Natural killer cell (primary cell): ENCODE measurements around the gene ATF3. TPM values are rescaled to one million over a fixed set of nuclear protein-coding genes. Genes with fewer than 3 reads are reported as not detected.

ENCODE experiments used
- ATAC-seq, 3 donors: fragments of 150-1000 bp in 2 of 3; fragments of 200-7000 bp in 1 of 3; cut with Tn5 transposase; 1 replicate in 1 of 3; 2 replicates in 2 of 3; pipeline ENCODE4 v1.10.0; 2021; ENCODE audit warnings: mild to moderate bottlenecking in 2 of 3, moderate library complexity in 2 of 3
- DNase-seq, 2 donors: peaks; one replicate each; pipeline versions ENCODE4 v3.0.0 to v3.0.0-alpha.2; 2013 to 2021; ENCODE audit warnings: mixed read lengths in 1 of 2
- H3K27ac ChIP-seq: one replicate; pipeline ENCODE4 v1.5.1; 2013; ENCODE audit warnings: mild to moderate bottlenecking, low read length
- H3K27me3 ChIP-seq: one replicate; pipeline ENCODE4 v1.6.1; 2013; ENCODE audit warnings: low read length; ENCODE audit not compliant: control insufficient read depth, insufficient read depth
- H3K36me3 ChIP-seq: one replicate; pipeline ENCODE4 v1.6.1; 2013; ENCODE audit warnings: low read length; ENCODE audit not compliant: control insufficient read depth, insufficient read depth
- H3K4me1 ChIP-seq: one replicate; pipeline ENCODE4 v1.6.1; 2013; ENCODE audit warnings: low read length; ENCODE audit not compliant: control insufficient read depth, insufficient read depth
- H3K4me3 ChIP-seq: one replicate; pipeline ENCODE4 v1.5.1; 2013; ENCODE audit warnings: low read length
- H3K9me3 ChIP-seq: one replicate; pipeline ENCODE4 v1.6.1; 2013; ENCODE audit warnings: low read length; ENCODE audit not compliant: control insufficient read depth, insufficient read depth
- H3K27ac Mint-ChIP-seq, 2 donors: one replicate each; pipeline ENCODE4 v1.8.0; 2022; ENCODE audit warnings: mild to moderate bottlenecking in 2 of 2, mixed read lengths in 2 of 2, moderate library complexity in 1 of 2
- H3K27me3 Mint-ChIP-seq, 2 donors: one replicate each; pipeline ENCODE4 v1.8.0; 2022; ENCODE audit warnings: low read depth in 2 of 2, mixed read lengths in 2 of 2
- H3K36me3 Mint-ChIP-seq: one replicate; pipeline ENCODE4 v1.8.0; 2022; ENCODE audit warnings: mixed read lengths
- H3K4me1 Mint-ChIP-seq, 2 donors: one replicate each; pipeline ENCODE4 v1.8.0; 2022; ENCODE audit warnings: mixed read lengths in 2 of 2
- H3K4me3 Mint-ChIP-seq: one replicate; pipeline ENCODE4 v1.8.0; 2022; ENCODE audit warnings: mild to moderate bottlenecking, moderate library complexity, mixed read lengths
- H3K9me3 Mint-ChIP-seq, 2 donors: one replicate each; pipeline ENCODE4 v1.8.0; 2022; ENCODE audit warnings: mixed read lengths in 2 of 2
- WGBS: methylation state at CpG from one replicate; pipeline ENCODE4 v1.1.7; 2013; ENCODE audit warnings: missing lambda C conversion rate; ENCODE audit not compliant: insufficient coverage; 5-methylcytosine and 5-hydroxymethylcytosine counted together
- intact Hi-C: fragments of 100-400 bp; cut with micrococcal nuclease; formaldehyde crosslinking; loops from one replicate; pipeline ENCODE4 v1.14.2; 2022
- total RNA-seq, 4 donors: library from RNA; stranded (reverse); fragments of 120-200 nt in 1 of 4; gene quantifications; one replicate each; pipeline versions ENCODE4 v1.2.3 to v1.2.4, GENCODE V29; 2013 to 2022
- TF ChIP-seq, protein P1 (sequence below): fragments of 200-600 bp; IDR thresholded peaks from one replicate; pipeline ENCODE4 v1.8.0; 2022; ENCODE audit warnings: antibody characterized with exemption

Gene ATF3
- total RNA-seq, 3 donors from 2014 or later (not counting 1 experiment from before 2014, with no cell fraction given) = 62.2 to 135 (median 78.5) TPM

DNA sequence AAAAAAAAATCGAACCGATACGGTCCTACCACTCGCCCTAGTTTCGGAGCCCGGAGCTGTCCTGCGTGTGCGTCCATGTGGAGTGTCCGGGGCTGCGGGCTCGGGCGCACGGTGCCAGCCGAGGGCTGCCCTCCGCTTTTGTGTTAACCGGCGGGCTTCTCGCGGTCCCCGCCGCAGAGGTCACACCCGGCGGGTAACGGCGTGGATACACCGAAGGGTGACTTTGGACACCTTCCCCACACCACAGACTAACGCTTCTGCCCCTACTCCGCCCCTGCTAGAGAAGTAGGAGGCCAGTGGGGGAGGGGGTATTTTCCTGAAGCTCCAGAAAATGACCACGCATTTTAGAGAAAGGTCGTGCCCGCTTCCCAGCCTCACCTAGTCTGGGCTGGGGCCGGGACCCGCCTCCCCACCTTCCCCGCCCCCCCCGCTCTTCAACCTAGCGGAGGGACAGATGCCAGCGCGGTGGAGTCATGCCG lies 609 bp upstream of the ATF3 start:
- intact Hi-C loops = loop anchor here (1.0 to 2.0 kb wide), 3 partner anchors 12 to 49 kb away; no protein-coding TSS in a partner anchor
- H3K9me3 Mint-ChIP-seq = no peaks in the 10 kb centered on the region
- peak overlapping the region; percentile 84 to 96 for H3K27ac Mint-ChIP-seq
- Histone ChIP-seq H3K36me3 (no peaks in the 10 kb centered on the region), H3K4me3 (peak overlapping the region; percentile 87), H3K27ac (peak overlapping the region; percentile 32), H3K27me3 (peaks cover 38% of the 10 kb centered on the region), H3K9me3 (no peaks in the 10 kb centered on the region), H3K4me1 (peaks cover 28% of the 10 kb centered on the region)
- H3K4me1 Mint-ChIP-seq = peaks cover 21 to 39% of the 10 kb centered on the region in 2 donors
- 0% methylated on average over 34 of the region's 39 CpGs for WGBS
- TF ChIP-seq, protein P1, sequence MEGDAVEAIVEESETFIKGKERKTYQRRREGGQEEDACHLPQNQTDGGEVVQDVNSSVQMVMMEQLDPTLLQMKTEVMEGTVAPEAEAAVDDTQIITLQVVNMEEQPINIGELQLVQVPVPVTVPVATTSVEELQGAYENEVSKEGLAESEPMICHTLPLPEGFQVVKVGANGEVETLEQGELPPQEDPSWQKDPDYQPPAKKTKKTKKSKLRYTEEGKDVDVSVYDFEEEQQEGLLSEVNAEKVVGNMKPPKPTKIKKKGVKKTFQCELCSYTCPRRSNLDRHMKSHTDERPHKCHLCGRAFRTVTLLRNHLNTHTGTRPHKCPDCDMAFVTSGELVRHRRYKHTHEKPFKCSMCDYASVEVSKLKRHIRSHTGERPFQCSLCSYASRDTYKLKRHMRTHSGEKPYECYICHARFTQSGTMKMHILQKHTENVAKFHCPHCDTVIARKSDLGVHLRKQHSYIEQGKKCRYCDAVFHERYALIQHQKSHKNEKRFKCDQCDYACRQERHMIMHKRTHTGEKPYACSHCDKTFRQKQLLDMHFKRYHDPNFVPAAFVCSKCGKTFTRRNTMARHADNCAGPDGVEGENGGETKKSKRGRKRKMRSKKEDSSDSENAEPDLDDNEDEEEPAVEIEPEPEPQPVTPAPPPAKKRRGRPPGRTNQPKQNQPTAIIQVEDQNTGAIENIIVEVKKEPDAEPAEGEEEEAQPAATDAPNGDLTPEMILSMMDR = no peak
- H3K36me3 Mint-ChIP-seq = no peaks in the 10 kb centered on the region
- peak overlapping the region; percentile 93 for H3K4me3 Mint-ChIP-seq
- ATAC-seq = peak; percentile 20 to 22 (median 21)
- peak; percentile 41 to 56 for DNase-seq
- H3K27me3 Mint-ChIP-seq = peaks cover 55 to 62% of the 10 kb centered on the region in 2 donors

DNA sequence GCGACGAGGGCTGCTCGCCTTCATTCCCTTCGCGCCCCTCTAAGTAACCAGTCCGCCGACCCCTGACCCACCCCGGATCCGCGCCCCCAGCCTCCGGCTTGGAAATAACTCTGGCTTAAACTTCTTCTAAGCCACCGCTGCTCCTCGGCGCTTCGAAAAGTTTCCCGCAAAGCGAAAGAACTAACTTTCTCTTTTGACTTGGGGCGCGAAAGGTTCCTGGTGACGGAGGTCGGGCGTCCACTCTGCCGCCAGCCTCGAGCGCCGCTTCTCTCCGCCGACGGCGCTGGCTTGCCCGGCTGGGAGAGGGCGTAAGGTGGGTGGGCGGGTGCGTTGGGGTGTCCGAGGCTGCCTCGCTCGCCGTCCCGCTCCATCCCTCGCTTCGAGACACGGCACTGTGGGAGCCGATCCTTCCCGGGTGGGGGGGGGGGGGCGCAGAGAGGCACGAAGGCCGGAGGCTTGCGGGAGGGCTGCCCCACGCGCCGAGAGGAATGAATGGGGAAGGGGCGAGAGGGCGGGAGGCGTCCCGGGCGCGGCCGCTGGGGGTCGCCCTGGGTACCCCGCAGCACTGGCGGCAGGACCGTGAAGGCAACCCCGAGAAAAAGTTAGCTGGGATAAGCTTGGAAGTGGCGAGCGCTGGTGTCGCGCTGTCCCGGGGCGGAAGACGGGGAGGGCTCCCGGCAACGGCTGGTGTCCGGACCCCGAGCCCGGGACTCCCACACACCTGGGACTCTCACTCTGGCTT lies 569 bp downstream of the ATF3 start:
- DNase-seq = peak; percentile 58 to 75
- intact Hi-C loops = loop anchor here (1.0 to 2.0 kb wide), 2 partner anchors 42 to 50 kb away; no protein-coding TSS in a partner anchor
- Histone ChIP-seq H3K27me3 (peaks cover 35% of the 10 kb centered on the region), H3K4me1 (peaks cover 28% of the 10 kb centered on the region), H3K4me3 (peak overlapping the region; percentile 87), H3K27ac (peak overlapping the region; percentile 76), H3K36me3 (no peaks in the 10 kb centered on the region), H3K9me3 (no peaks in the 10 kb centered on the region)
- Mint-ChIP-seq H3K4me1 (peaks cover 21 to 39% of the 10 kb centered on the region in 2 donors), H3K36me3 (no peaks in the 10 kb centered on the region), H3K4me3 (peak overlapping the region; percentile 93), H3K27me3 (peaks cover 44 to 51% of the 10 kb centered on the region in 2 donors), H3K27ac (peak overlapping the region; percentile 84 to 96), H3K9me3 (no peaks in the 10 kb centered on the region)
- under 1% methylated on average over 74 of the region's 75 CpGs for WGBS
- TF ChIP-seq, protein P1 = no peak
- ATAC-seq = peak; percentile 27 to 50 (median 39)

DNA sequence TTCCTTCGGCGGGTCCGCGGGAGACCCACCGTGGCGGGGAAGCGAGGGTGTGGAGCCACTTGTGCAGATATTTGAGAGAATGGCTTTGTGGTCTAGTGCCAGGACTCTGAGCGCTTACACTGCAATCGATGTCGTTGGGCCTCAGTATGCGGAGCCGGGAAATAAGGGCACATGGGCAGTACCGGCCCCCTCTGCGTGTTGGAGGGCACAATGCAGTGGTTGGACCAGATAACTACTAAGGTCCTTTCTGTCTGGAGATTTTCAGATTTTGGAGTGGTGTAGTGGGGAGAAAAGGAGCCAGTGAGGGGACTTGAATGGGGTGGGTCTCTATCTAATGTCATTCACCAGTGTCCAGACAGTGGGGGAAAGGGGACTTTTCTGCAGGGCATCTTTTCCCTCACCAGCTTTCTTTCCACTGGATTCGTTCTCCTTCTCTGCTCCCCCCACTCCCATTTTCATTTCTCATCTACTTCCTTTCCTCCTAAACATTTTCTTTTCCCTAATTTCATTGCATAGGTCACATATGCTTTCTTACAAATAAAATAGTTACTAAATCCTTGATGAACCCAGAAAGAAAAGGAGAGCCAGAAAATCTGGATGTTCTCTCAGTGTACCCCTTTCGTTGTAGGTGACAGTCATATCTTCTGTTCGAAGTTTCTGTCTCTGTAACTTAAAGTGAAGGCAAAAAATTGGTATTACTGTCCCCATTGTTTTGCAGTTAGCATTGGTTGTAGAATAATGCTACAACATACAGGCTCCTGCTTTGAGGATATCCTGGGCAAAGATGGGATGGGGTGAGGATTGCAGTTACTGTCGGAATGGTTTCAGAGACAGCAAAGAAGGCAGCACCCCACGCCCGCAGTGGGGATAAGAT lies 1.4 kb downstream of the ATF3 start:
- Mint-ChIP-seq H3K9me3 (no peaks in the 10 kb centered on the region), H3K27ac (peak overlapping the region; percentile 84 to 96), H3K36me3 (no peaks in the 10 kb centered on the region), H3K4me1 (peaks cover 21 to 39% of the 10 kb centered on the region in 2 donors), H3K4me3 (peak overlapping the region; percentile 93), H3K27me3 (peaks cover 36 to 44% of the 10 kb centered on the region in 2 donors)
- no peaks in the 10 kb centered on the region for H3K9me3 ChIP-seq
- DNase-seq = no peak
- H3K4me3 ChIP-seq = peak overlapping the region; percentile 87
- TF ChIP-seq, protein P1 = no peak
- H3K27me3 ChIP-seq = peaks cover 32% of the 10 kb centered on the region
- no peak for ATAC-seq
- peaks cover 28% of the 10 kb centered on the region for H3K4me1 ChIP-seq
- intact Hi-C loops = loop anchor here (2.0 kb wide), 1 partner anchor 43 kb away; no protein-coding TSS in a partner anchor
- WGBS = 26% methylated on average over 20 of the region's 20 CpGs
- H3K27ac ChIP-seq = no peak overlapping the region
- no peaks in the 10 kb centered on the region for H3K36me3 ChIP-seq
